CD14-positive monocyte (primary cell): ENCODE results near the gene TKT. TPM values are rescaled to one million over a fixed set of nuclear protein-coding genes. Genes with fewer than 3 reads are reported as not detected.

Source experiments
- DNase-seq, 3 donors: peaks; one replicate each; pipeline ENCODE4 v3.0.0-alpha.2; 2011 to 2022
- H2AFZ ChIP-seq: 2 replicates; pipeline ENCODE4 v1.6.0; 2012; ENCODE audit warnings: mild to moderate bottlenecking, low read depth, low read length, inconsistent platforms; ENCODE audit not compliant: insufficient read depth, poor library complexity, severe bottlenecking
- H3K27ac ChIP-seq, 2 donors: 1 replicate in 1 of 2; 2 replicates in 1 of 2; pipeline ENCODE4 v1.5.1; 2012 to 2013; ENCODE audit warnings: low read length in 2 of 2, control low read depth in 1 of 2, inconsistent platforms in 1 of 2, low read depth in 1 of 2, mild to moderate bottlenecking in 1 of 2
- H3K27me3 ChIP-seq, 2 donors: one replicate each; pipeline versions ENCODE4 v1.6.0 to v1.6.1; 2011 to 2013; ENCODE audit warnings: low read length in 2 of 2; ENCODE audit not compliant: control insufficient read depth in 2 of 2, insufficient read depth in 2 of 2
- H3K36me3 ChIP-seq, 2 donors: replicated peaks in 1 of 2; 1 replicate in 1 of 2; 2 replicates in 1 of 2; pipeline versions ENCODE4 v1.5.1 to v1.6.1; 2012 to 2013; ENCODE audit warnings: low read length in 2 of 2, control low read depth in 1 of 2, inconsistent platforms in 1 of 2, mild to moderate bottlenecking in 1 of 2; ENCODE audit not compliant: insufficient read depth in 2 of 2, control insufficient read depth in 1 of 2
- H3K4me1 ChIP-seq, 2 donors: 1 replicate in 1 of 2; 2 replicates in 1 of 2; pipeline versions ENCODE4 v1.5.1 to v1.6.1; 2012 to 2013; ENCODE audit warnings: low read length in 2 of 2, control low read depth in 1 of 2, inconsistent platforms in 1 of 2, mild to moderate bottlenecking in 1 of 2, moderate library complexity in 1 of 2; ENCODE audit not compliant: insufficient read depth in 2 of 2, control insufficient read depth in 1 of 2
- H3K4me2 ChIP-seq: replicated peaks from 2 replicates; pipeline ENCODE3; 2012; ENCODE audit warnings: low read length, moderate library complexity, mild to moderate bottlenecking; ENCODE audit not compliant: poor library complexity, severe bottlenecking; ENCODE audit errors: extremely low read depth
- H3K4me3 ChIP-seq, 3 experiments: fragments of 200-600 bp in 1 of 3; sonication (generic) in 1 of 3; replicated peaks in 1 of 3; 1 replicate in 2 of 3; 2 replicates in 1 of 3; pipeline ENCODE4 v1.5.1; 2011 to 2013; ENCODE audit warnings: low read length in 3 of 3, mild to moderate bottlenecking in 3 of 3, control low read depth in 2 of 3, low read depth in 2 of 3, inconsistent platforms in 1 of 3, moderate library complexity in 1 of 3
- H3K79me2 ChIP-seq: 2 replicates; pipeline ENCODE4 v1.6.0; 2012; ENCODE audit warnings: mild to moderate bottlenecking, control low read depth, inconsistent platforms, low read length, moderate library complexity; ENCODE audit not compliant: insufficient read depth
- H3K9ac ChIP-seq: 2 replicates; pipeline ENCODE4 v1.6.0; 2017; ENCODE audit warnings: low read length, mild to moderate bottlenecking; ENCODE audit not compliant: insufficient read depth, poor library complexity, severe bottlenecking
- H3K9me3 ChIP-seq, 2 donors: replicated peaks in 1 of 2; 1 replicate in 1 of 2; 2 replicates in 1 of 2; pipeline versions ENCODE4 v1.5.1 to v1.6.1; 2012 to 2013; ENCODE audit warnings: low read length in 2 of 2, control low read depth in 1 of 2; ENCODE audit not compliant: control insufficient read depth in 1 of 2, insufficient read depth in 1 of 2
- H4K20me1 ChIP-seq: 2 replicates; pipeline ENCODE4 v1.6.0; 2012; ENCODE audit warnings: mild to moderate bottlenecking, low read length, control low read depth, moderate library complexity; ENCODE audit not compliant: insufficient read depth
- H3K27ac Mint-ChIP-seq, 7 donors: one replicate each; pipeline ENCODE4 v1.8.0; 2020; ENCODE audit warnings: mild to moderate bottlenecking in 7 of 7, mixed read lengths in 7 of 7, moderate library complexity in 6 of 7, inconsistent platforms in 2 of 7
- H3K27me3 Mint-ChIP-seq, 3 donors: one replicate each; pipeline ENCODE4 v1.8.0; 2021 to 2022; ENCODE audit warnings: low read depth in 3 of 3, mild to moderate bottlenecking in 3 of 3, mixed read lengths in 3 of 3, moderate library complexity in 3 of 3, inconsistent platforms in 1 of 3
- H3K36me3 Mint-ChIP-seq, 2 donors: one replicate each; pipeline ENCODE4 v1.8.0; 2020; ENCODE audit warnings: mixed read lengths in 2 of 2, inconsistent platforms in 1 of 2, mild to moderate bottlenecking in 1 of 2
- H3K4me1 Mint-ChIP-seq: one replicate; pipeline ENCODE4 v1.8.0; 2020; ENCODE audit warnings: mild to moderate bottlenecking, mixed read lengths
- H3K4me3 Mint-ChIP-seq, 2 donors: one replicate each; pipeline ENCODE4 v1.8.0; 2020; ENCODE audit warnings: mild to moderate bottlenecking in 2 of 2, mixed read lengths in 2 of 2, moderate library complexity in 1 of 2
- H3K9me3 Mint-ChIP-seq, 7 donors: one replicate each; pipeline ENCODE4 v1.8.0; 2020 to 2022; ENCODE audit warnings: mixed read lengths in 7 of 7, mild to moderate bottlenecking in 6 of 7, moderate library complexity in 6 of 7, inconsistent platforms in 2 of 7
- CTCF ChIP-seq: fragments of 200-600 bp; IDR thresholded peaks from one replicate; pipeline ENCODE4 v1.8.0; 2022; ENCODE audit warnings: antibody characterized with exemption, mild to moderate bottlenecking
- WGBS: methylation state at CpG from one replicate; pipeline ENCODE4 v1.1.5; 2013; ENCODE audit warnings: missing lambda C conversion rate; ENCODE audit not compliant: insufficient coverage; 5-methylcytosine and 5-hydroxymethylcytosine counted together
- intact Hi-C, 2 donors: fragments of 100-400 bp; cut with micrococcal nuclease; formaldehyde crosslinking; loops; one replicate each; pipeline versions ENCODE4 v1.15.0 to v1.15.1; 2023
- polyA plus RNA-seq, 3 donors: library from polyadenylated mRNA; depleted of rRNA in 1 of 3; unstranded in 2 of 3; stranded (reverse) in 1 of 3; fragments of 300-500 nt in 2 of 3; fragments of >200 nt in 1 of 3; fragmentation: Illumina TruSeq in 2 of 3; gene quantifications; 1 replicate in 2 of 3; 2 replicates in 1 of 3; pipeline ENCODE4 v1.2.3, GENCODE V29; 2012 to 2021

Gene TKT
- polyA plus RNA-seq, 3 donors, result 496 to 582 (median 562) TPM

- H3K27me3 ChIP-seq, result no peaks in the 10 kb centered on the region
- peaks cover 100% of the 10 kb centered on the region for H4K20me1 ChIP-seq
- no peak for TF ChIP-seq CTCF
- no peak for DNase-seq
- Mint-ChIP-seq H3K27ac (peak overlapping the region in 3 of 7 donors; percentile 25 to 57 (median 32)), H3K9me3 (peaks cover 0 to 3% (median 0%) of the 10 kb centered on the region in 7 donors), H3K4me1 (peaks cover under 1% of the 10 kb centered on the region), H3K27me3 (no peaks in the 10 kb centered on the region), H3K4me3 (no peak overlapping the region), H3K36me3 (peaks cover 90 to 97% of the 10 kb centered on the region in 2 donors)
- no peak overlapping the region for H2AFZ ChIP-seq
- peaks cover 100% of the 10 kb centered on the region in 2 donors for H3K36me3 ChIP-seq
- intact Hi-C loops, result no loop called here
- peaks cover 57% of the 10 kb centered on the region for H3K79me2 ChIP-seq
- H3K4me2 ChIP-seq, result no peak overlapping the region
- 92% methylated on average over 20 of the region's 24 CpGs for WGBS
- peaks cover 0 to 5% of the 10 kb centered on the region in 2 donors for H3K4me1 ChIP-seq
- H3K9ac ChIP-seq, result no peak overlapping the region
- H3K4me3 ChIP-seq, result no peak overlapping the region
- H3K27ac ChIP-seq, result peak overlapping the region; percentile 4 to 49
- no peaks in the 10 kb centered on the region for H3K9me3 ChIP-seq
Measured at GRCh38 chr3:53227993-53228885, 27.6 kb downstream of the TKT start.

GRCh38 chr3:53226841-53227407, 28.9 kb downstream of the TKT start:
- TF ChIP-seq CTCF, result no peak
- Histone ChIP-seq H3K4me2 (no peak overlapping the region), H3K27ac (peak overlapping the region in 1 of 2 donors; percentile 49), H3K9me3 (no peaks in the 10 kb centered on the region), H3K9ac (no peak overlapping the region), H3K36me3 (peaks cover 94 to 98% of the 10 kb centered on the region in 2 donors), H3K27me3 (no peaks in the 10 kb centered on the region), H3K79me2 (peaks cover 44% of the 10 kb centered on the region), H4K20me1 (peaks cover 100% of the 10 kb centered on the region), H3K4me3 (no peak overlapping the region), H3K4me1 (no peaks in the 10 kb centered on the region), H2AFZ (no peak overlapping the region)
- 99% methylated on average over 9 of the region's 17 CpGs for WGBS
- peaks cover 81 to 93% of the 10 kb centered on the region in 2 donors for H3K36me3 Mint-ChIP-seq
- H3K4me3 Mint-ChIP-seq, result no peak overlapping the region
- H3K4me1 Mint-ChIP-seq, result no peaks in the 10 kb centered on the region
- no peaks in the 10 kb centered on the region for H3K27me3 Mint-ChIP-seq
- H3K9me3 Mint-ChIP-seq, result peaks cover 0 to 3% (median 0%) of the 10 kb centered on the region in 7 donors
- peak overlapping the region; percentile 17 to 80 (median 56) for H3K27ac Mint-ChIP-seq
- DNase-seq, result no peak
- intact Hi-C loops, result no loop called here
